Breast epithelium (tissue), 3 donors: Measurements from ENCODE around the gene ALOXE3.

Source experiments
- CTCF ChIP-seq, 3 donors: fragments of 450-650 bp; IDR thresholded peaks; one replicate each; pipeline ENCODE4 v1.5.1; 2016 to 2017; ENCODE audit warnings: antibody characterized with exemption in 3 of 3, mild to moderate bottlenecking in 3 of 3, moderate library complexity in 3 of 3
- POLR2A ChIP-seq: fragments of 450-650 bp; IDR thresholded peaks from one replicate; pipeline ENCODE4 v1.6.1; 2016; ENCODE audit warnings: antibody characterized with exemption, mild to moderate bottlenecking, moderate library complexity

DNA sequence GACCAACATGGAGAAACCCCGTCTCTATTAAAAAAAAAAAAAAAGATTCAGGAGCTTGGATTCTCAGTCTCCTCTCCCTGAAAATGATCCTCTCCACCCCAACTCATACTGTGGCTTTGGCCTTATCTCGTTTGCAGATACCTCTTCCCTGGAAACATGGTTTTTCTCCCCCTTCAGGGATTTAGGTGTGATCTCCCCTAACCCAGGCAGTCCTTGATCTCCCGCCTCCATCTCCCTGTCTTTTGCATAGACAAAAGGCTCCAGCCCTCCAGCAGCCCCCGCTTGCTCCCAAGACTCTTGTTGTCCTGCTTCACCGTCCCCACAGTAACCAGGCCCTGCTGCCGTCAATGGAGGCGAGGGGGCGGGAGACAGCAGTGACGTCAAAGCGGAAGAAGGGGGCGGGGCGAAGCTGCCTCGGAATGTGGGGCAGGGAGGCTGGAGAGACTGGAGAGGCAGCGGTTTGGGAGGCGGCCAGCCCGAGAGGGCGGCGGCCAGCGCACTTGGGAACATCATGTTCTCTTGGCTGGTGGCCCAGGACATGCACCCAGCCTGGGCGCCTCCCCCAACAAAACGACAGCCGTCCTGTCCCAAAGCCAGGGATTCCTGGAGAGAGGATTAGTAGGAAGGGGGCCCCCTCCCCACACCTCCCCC, 35.8 kb upstream of the ALOXE3 start:
- TF ChIP-seq POLR2A: peak; percentile 34
- peak in 1 of 3 donors; percentile 15 for TF ChIP-seq CTCF (IDR thresholded peaks at IDR 0.05)
